Endothelial cell of umbilical vein (primary cell): ENCODE results near the gene HCFC1R1. TPM values are rescaled to one million over a fixed set of nuclear protein-coding genes. Genes with fewer than 3 reads are reported as not detected.

Experiments
- BruUV-seq: library from RNA; stranded (reverse); fragments of 400-500 nt; replicated peaks from 2 replicates; lab custom pipeline; 2021; lab: Mats Ljungman, UMichigan
- CTCF ChIA-PET: fragments of 300-600, 350-600 bp; sonication (Branson Sonifier 250); formaldehyde crosslinking; loops from one replicate; lab custom pipeline; 2021; ENCODE audit warnings: antibody characterized with exemption, inconsistent platforms; lab: Charles Lee
- POLR2A ChIA-PET: fragments of 300-600, 350-600 bp; sonication (Branson Sonifier 250); formaldehyde crosslinking; loops from one replicate; lab custom pipeline; 2021; ENCODE audit warnings: antibody characterized with exemption, inconsistent platforms; lab: Charles Lee
- DNase-seq: peaks from one replicate; pipeline ENCODE4 v3.0.0-alpha.2; 2011; ENCODE audit warnings: low read depth, low spot score
- FAIRE-seq: peaks from 2 replicates; lab custom pipeline; 2011; peaks lifted over from hg19 to GRCh38; lab: Jason Lieb, UNC
- H2AFZ ChIP-seq: 2 replicates; pipeline ENCODE4 v1.6.0; 2012; ENCODE audit warnings: low read depth, low read length, control low read depth, inconsistent platforms
- H3K27ac ChIP-seq: 2 replicates; pipeline ENCODE4 v1.5.1; 2011; ENCODE audit warnings: low read depth, mild to moderate bottlenecking, control low read depth, low read length, moderate library complexity; ENCODE audit not compliant: insufficient read depth
- H3K27me3 ChIP-seq, 2 experiments: 2 replicates each; pipeline versions ENCODE4 v1.6.0 to v1.6.1; 2011; ENCODE audit warnings: low read length in 2 of 2, mixed read lengths in 1 of 2; ENCODE audit not compliant: control insufficient read depth in 2 of 2, insufficient read depth in 2 of 2
- H3K36me3 ChIP-seq, 2 experiments: 2 replicates in 1 of 2; 3 replicates in 1 of 2; pipeline ENCODE4 v1.5.1; 2011; ENCODE audit warnings: low read length in 2 of 2, mild to moderate bottlenecking in 1 of 2, moderate library complexity in 1 of 2; ENCODE audit not compliant: control insufficient read depth in 2 of 2, insufficient read depth in 2 of 2; ENCODE audit errors: extremely low read depth in 1 of 2
- H3K4me1 ChIP-seq: 3 replicates; pipeline ENCODE4 v1.5.1; 2011; ENCODE audit warnings: mild to moderate bottlenecking, low read length; ENCODE audit not compliant: control insufficient read depth, insufficient read depth; ENCODE audit errors: extremely low read depth
- H3K4me2 ChIP-seq: 2 replicates; pipeline ENCODE4 v1.6.1; 2011; ENCODE audit warnings: low read length, control low read depth, mixed read lengths; ENCODE audit not compliant: insufficient read depth
- H3K4me3 ChIP-seq, 3 experiments: fragments of 200-600 bp in 1 of 3; sonication (generic), shearing (Covaris generic) in 1 of 3; replicated peaks in 1 of 3; 2 replicates each; pipeline ENCODE4 v1.5.1; 2011 to 2016; ENCODE audit warnings: control low read depth in 3 of 3, low read length in 3 of 3, mild to moderate bottlenecking in 2 of 3, inconsistent platforms in 1 of 3, low read depth in 1 of 3, moderate library complexity in 1 of 3; ENCODE audit not compliant: insufficient read depth in 1 of 3
- H3K79me2 ChIP-seq: 2 replicates; pipeline ENCODE4 v1.6.0; 2012; ENCODE audit warnings: low read length, inconsistent platforms; ENCODE audit not compliant: control insufficient read depth, insufficient read depth
- H3K9ac ChIP-seq: replicated peaks from 2 replicates; pipeline ENCODE3; 2011; ENCODE audit warnings: low read length, control low read depth; ENCODE audit not compliant: insufficient read depth; ENCODE audit errors: extremely low read depth
- H3K9me1 ChIP-seq: replicated peaks from 3 replicates; pipeline ENCODE4 v1.6.0; 2011; ENCODE audit warnings: mild to moderate bottlenecking, low read length; ENCODE audit not compliant: control insufficient read depth, insufficient read depth; ENCODE audit errors: extremely low read depth
- H3K9me3 ChIP-seq: replicated peaks from 2 replicates; pipeline ENCODE4 v1.5.1; 2012; ENCODE audit warnings: low read length, inconsistent platforms; ENCODE audit not compliant: control insufficient read depth, insufficient read depth
- H4K20me1 ChIP-seq: replicated peaks from 2 replicates; pipeline ENCODE3; 2011; ENCODE audit warnings: mild to moderate bottlenecking, low read length; ENCODE audit not compliant: control insufficient read depth, insufficient read depth; ENCODE audit errors: extremely low read depth
- EZH2 ChIP-seq: IDR thresholded peaks from 2 replicates; pipeline ENCODE4 v1.6.1; 2012; ENCODE audit warnings: borderline replicate concordance, low read depth, mild to moderate bottlenecking, moderate library complexity, low read length, inconsistent platforms; ENCODE audit not compliant: severe bottlenecking
- GATA2 ChIP-seq: IDR thresholded peaks from 2 replicates; pipeline ENCODE4 v1.7.0; 2011; ENCODE audit warnings: low read depth, mild to moderate bottlenecking, moderate library complexity, mixed read lengths, low read length; ENCODE audit not compliant: insufficient read length, insufficient read depth
- JUN ChIP-seq: IDR thresholded peaks from 2 replicates; pipeline ENCODE4 v1.6.1; 2011; ENCODE audit warnings: borderline replicate concordance, low read depth; ENCODE audit not compliant: insufficient read length, insufficient read depth
- POLR2A ChIP-seq: IDR thresholded peaks from 2 replicates; pipeline ENCODE4 v1.6.1; 2012; ENCODE audit warnings: low read depth, mild to moderate bottlenecking, control low read depth, low read length
- POLR2AphosphoS5 ChIP-seq: IDR thresholded peaks from 2 replicates; pipeline ENCODE4 v1.6.1; 2012; ENCODE audit warnings: low read depth, mild to moderate bottlenecking, control low read depth, low read length, moderate library complexity; ENCODE audit not compliant: insufficient read depth
- dilution Hi-C: fragments of 300-500 bp; cut with MboI; formaldehyde crosslinking; loops from one replicate; pipeline ENCODE4 v1.15.0; 2019; ENCODE audit warnings: low sequenced_read_pairs; ENCODE audit not compliant: extremely low pct_ligation_motif_present
- intact Hi-C: fragments of 100-400 bp; cut with micrococcal nuclease; formaldehyde crosslinking; loops from one replicate; pipeline ENCODE4 v1.10.0; 2022
- polyA plus RNA-seq, 4 experiments: library from polyadenylated mRNA; depleted of rRNA in 3 of 4; stranded (reverse) in 3 of 4; unstranded in 1 of 4; fragments of >200 nt; gene quantifications; 2 replicates each; pipeline versions ENCODE4 v1.2.1 to v1.2.3, GENCODE V29; 2011 to 2012; ENCODE audit warnings: missing spikeins in 1 of 4
- total RNA-seq: library from RNA; stranded (reverse); gene quantifications from 2 replicates; pipeline ENCODE4 v1.2.3, GENCODE V29; 2021
- TF ChIP-seq, protein P1 (sequence below): IDR thresholded peaks from 2 replicates; pipeline ENCODE4 v1.6.1; 2011; ENCODE audit not compliant: insufficient read depth, insufficient read length

The HCFC1R1 gene
- total and polyA plus RNA-seq, 2 donors (not counting 3 experiments of a cell fraction or from before 2014, with no cell fraction given) = 28.7 to 49.3 TPM

DNA sequence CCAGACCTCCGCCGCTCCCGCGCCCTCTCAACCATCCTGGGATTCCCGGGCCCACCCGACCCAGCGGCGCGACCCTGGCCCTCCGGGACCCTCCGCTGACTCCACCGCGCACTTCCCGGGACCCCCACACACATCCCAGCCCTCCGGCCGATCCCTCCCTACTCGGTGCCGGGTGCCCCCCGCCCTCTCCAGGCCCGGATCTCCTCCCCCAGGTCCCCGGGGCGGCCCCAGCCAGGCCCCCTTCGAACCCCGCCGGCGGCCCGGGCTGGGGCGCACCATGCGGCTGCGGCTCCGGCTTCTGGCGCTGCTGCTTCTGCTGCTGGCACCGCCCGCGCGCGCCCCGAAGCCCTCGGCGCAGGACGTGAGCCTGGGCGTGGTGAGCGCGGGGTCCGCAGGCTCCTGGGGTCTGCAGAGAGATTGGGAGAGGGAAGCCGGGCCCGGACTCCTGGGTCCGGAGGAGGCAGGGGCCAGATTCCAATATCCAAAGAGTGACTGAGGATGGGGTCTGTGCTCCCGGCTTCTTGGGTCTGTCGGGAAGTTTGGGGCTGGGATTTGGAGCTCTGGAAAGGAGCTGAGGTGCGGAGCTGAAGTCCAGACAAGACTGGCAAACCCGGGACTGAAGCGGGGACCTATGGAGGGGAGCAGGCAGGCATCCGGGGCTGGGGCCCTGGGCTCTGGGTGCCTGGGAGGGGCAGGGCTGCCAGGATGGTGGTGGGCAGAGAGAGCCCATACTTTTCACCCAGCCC lies 23.1 kb upstream of the HCFC1R1 start:
- no peaks in the 10 kb centered on the region for H3K9me1 ChIP-seq
- no peaks in the 10 kb centered on the region for H3K79me2 ChIP-seq
- no peak overlapping the region for H3K4me2 ChIP-seq
- ChIA-PET CTCF (interaction anchor here (1.3 to 14.7 kb wide), 3 partner anchors 11 to 88 kb away, joined by 4 to 200 read pairs (median 5); partner anchors contain the start of gene ZNF213), POLR2A (no interaction called here)
- TF ChIP-seq EZH2 (peak; percentile 99), JUN (no peak), POLR2A (no peak), POLR2AphosphoS5 (no peak), GATA2 (no peak)
- TF ChIP-seq, protein P1, sequence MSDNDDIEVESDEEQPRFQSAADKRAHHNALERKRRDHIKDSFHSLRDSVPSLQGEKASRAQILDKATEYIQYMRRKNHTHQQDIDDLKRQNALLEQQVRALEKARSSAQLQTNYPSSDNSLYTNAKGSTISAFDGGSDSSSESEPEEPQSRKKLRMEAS = no peak
- intact Hi-C loops (no loop called here), dilution Hi-C loops (no loop called here)
- H3K4me1 ChIP-seq = peaks cover 2% of the 10 kb centered on the region
- no peaks in the 10 kb centered on the region for H3K36me3 ChIP-seq
- H4K20me1 ChIP-seq = no peaks in the 10 kb centered on the region
- no peak overlapping the region for H3K4me3 ChIP-seq
- FAIRE-seq (no peak), DNase-seq (no peak)
- H3K9ac ChIP-seq = no peak overlapping the region
- H3K27ac ChIP-seq = no peak overlapping the region
- H3K9me3 ChIP-seq = no peaks in the 10 kb centered on the region
- H3K27me3 ChIP-seq = peaks cover 18 to 27% of the 10 kb centered on the region in 2 experiments
- no TSS peak for BruUV-seq
- no peak overlapping the region for H2AFZ ChIP-seq
